K562 (cell line): Measurements from ENCODE around the gene OBP2A. TPM values are rescaled to one million over a fixed set of nuclear protein-coding genes. Genes with fewer than 3 reads are reported as not detected.

Source experiments
- CHD1 ChIP-seq: fragments of 200-600 bp; sonication (generic); IDR thresholded peaks from one replicate; pipeline ENCODE4 v1.6.1; 2012; ENCODE audit warnings: mild to moderate bottlenecking, moderate library complexity, low read length, inconsistent platforms
- CREB1 ChIP-seq, 2 experiments: sonication (generic) in 1 of 2; formaldehyde crosslinking in 1 of 2; IDR thresholded peaks; 2 replicates each; pipeline versions ENCODE4 v1.6.1 to v1.8.0; 2012 to 2022; ENCODE audit warnings: inconsistent platforms in 1 of 2, mild to moderate bottlenecking in 1 of 2, missing genetic modification reagents in 1 of 2, moderate library complexity in 1 of 2
- ETV1 ChIP-seq: fragments of 450-650 bp; conservative IDR thresholded peaks from 2 replicates; pipeline ENCODE4 v1.6.1; 2016; ENCODE audit warnings: missing genetic modification characterization, control low read depth, low read depth, missing compliant biosample characterization
- FOXA3 ChIP-seq, 2 experiments: fragments of 450-650 bp in 1 of 2; sonication (generic) in 1 of 2; formaldehyde crosslinking; IDR thresholded peaks in 1 of 2; conservative IDR thresholded peaks in 1 of 2; 2 replicates each; pipeline versions ENCODE4 v1.4.0 to v1.8.0; 2020 to 2022; ENCODE audit warnings: mild to moderate bottlenecking in 2 of 2, missing genetic modification reagents in 1 of 2
- MLX ChIP-seq, 2 experiments: fragments of 450-650 bp in 1 of 2; sonication (generic) in 1 of 2; formaldehyde crosslinking; conservative IDR thresholded peaks; 2 replicates each; pipeline versions ENCODE4 v1.4.0 to v1.8.1; 2020 to 2022; ENCODE audit warnings: mild to moderate bottlenecking in 1 of 2, missing genetic modification reagents in 1 of 2
- MYC ChIP-seq, 2 experiments: fragments of 250-450 bp in 1 of 2; sonication (Bioruptor Pico) in 1 of 2; IDR thresholded peaks; 2 replicates each; pipeline versions ENCODE4 v1.5.1 to v1.6.1; 2012 to 2021; ENCODE audit warnings: low read depth in 2 of 2, borderline replicate concordance in 1 of 2, improper control_type of control experiment in 1 of 2, low read length in 1 of 2, mild to moderate bottlenecking in 1 of 2, moderate library complexity in 1 of 2
- NCOA1 ChIP-seq: fragments of 450-650 bp; IDR thresholded peaks from 2 replicates; pipeline ENCODE4 v1.6.1; 2016; ENCODE audit warnings: low read depth
- SMARCA5 ChIP-seq: fragments of 450-650 bp; IDR thresholded peaks from 2 replicates; pipeline ENCODE4 v1.6.1; 2016
- TFAP4 ChIP-seq: sonication (generic); formaldehyde crosslinking; IDR thresholded peaks from 2 replicates; pipeline ENCODE4 v1.8.0; 2022; ENCODE audit warnings: missing genetic modification reagents, mild to moderate bottlenecking, moderate library complexity, borderline replicate concordance
- ZNF184 ChIP-seq: sonication (generic); formaldehyde crosslinking; IDR thresholded peaks from 2 replicates; pipeline ENCODE4 v1.5.0; 2020; ENCODE audit warnings: missing genetic modification reagents
- polyA plus RNA-seq, 8 experiments: library from polyadenylated mRNA; depleted of rRNA in 4 of 8; stranded (reverse) in 5 of 8; unstranded in 3 of 8; fragments of >200 nt; fragmentation: Nextera tagmentation in 2 of 8; fragmentation: Illumina TruSeq in 1 of 8; extraction: Ambion mirVana in 2 of 8; extraction: Trizol in 1 of 8; gene quantifications; 2 replicates each; pipeline versions ENCODE4 v1.2.1 to v1.2.3, GENCODE V29; 2011 to 2014; ENCODE audit warnings: inconsistent platforms in 1 of 8, missing spikeins in 1 of 8
- total RNA-seq, 7 experiments: library from RNA; depleted of rRNA in 6 of 7; stranded (reverse); fragments of >200 nt in 6 of 7; fragmentation: Illumina TruSeq in 2 of 7; extraction: Trizol in 2 of 7; gene quantifications; 2 replicates each; pipeline versions ENCODE4 v1.2.1 to v1.2.3, GENCODE V29; 2011 to 2021; ENCODE audit warnings: low replicate concordance in 1 of 7
- TF ChIP-seq, protein P1 (sequence below): fragments of 450-650 bp; formaldehyde crosslinking; IDR thresholded peaks from 2 replicates; pipeline ENCODE4 v1.4.0; 2020; ENCODE audit warnings: mild to moderate bottlenecking, mixed read lengths
- TF ChIP-seq, protein P2 (sequence below), 2 experiments: fragments of 450-650 bp; formaldehyde crosslinking in 1 of 2; IDR thresholded peaks; 2 replicates each; pipeline versions ENCODE4 v1.4.0 to v1.6.1; 2014 to 2020; ENCODE audit warnings: mild to moderate bottlenecking in 2 of 2, borderline replicate concordance in 1 of 2, low read depth in 1 of 2

OBP2A gene
- total and polyA plus RNA-seq, 9 of the 15 experiments (the other 6 are each of a cell fraction or from before 2014, with no cell fraction given) = not detected

DNA sequence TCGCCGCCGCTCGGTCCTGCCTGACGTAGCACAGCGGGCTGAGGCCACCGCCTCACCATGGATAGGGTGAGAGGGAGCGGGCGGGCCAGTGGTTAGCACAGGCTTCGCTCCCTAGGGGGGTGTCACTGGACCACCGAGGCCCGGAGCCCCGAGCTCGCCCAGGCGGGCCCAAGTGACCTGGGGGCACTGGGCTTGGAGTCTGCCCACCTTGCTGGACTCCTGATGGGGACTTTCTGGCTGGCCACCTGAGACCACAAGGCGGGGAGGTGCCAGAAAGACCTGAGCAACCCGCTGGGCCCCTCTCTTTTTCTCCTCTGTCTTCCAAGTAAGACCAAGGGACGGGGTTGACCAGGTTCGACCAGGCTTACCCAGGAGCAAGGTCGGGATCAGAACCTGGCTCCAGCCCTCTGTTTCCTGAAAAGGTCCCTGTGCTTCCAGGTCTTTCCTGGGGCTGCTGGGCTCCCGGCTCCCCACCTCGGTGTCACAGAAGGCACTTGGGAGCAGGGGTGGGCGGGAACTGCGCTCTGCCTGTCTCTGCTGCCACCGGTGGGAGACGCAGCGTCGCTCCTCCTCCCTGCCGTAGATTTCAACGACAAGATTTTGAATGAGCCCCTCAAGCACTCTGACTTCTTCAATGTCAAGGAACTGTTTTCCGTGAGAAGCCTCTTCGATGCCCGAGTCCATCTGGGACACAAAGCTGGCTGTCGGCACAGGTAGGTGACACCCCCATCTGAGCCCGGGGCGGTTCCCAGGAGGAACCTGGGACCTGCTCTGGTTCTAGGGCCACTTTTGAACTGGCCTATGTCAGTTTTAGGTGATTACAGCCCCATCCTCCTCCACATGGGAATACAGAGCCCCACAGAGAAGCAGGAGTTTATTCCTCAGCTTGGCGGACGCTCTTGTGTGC is 44.4 kb upstream of the OBP2A start (continued):
- no peak for TF ChIP-seq SMARCA5
- no peak for TF ChIP-seq NCOA1
- no peak; the same call in 1 of the 2 replicates for TF ChIP-seq CREB1 (IDR thresholded peaks at IDR 0.05)
- no peak for TF ChIP-seq CREB1 (CRISPR knock-in tag; IDR thresholded peaks at IDR 0.05)
- TF ChIP-seq, protein P1, sequence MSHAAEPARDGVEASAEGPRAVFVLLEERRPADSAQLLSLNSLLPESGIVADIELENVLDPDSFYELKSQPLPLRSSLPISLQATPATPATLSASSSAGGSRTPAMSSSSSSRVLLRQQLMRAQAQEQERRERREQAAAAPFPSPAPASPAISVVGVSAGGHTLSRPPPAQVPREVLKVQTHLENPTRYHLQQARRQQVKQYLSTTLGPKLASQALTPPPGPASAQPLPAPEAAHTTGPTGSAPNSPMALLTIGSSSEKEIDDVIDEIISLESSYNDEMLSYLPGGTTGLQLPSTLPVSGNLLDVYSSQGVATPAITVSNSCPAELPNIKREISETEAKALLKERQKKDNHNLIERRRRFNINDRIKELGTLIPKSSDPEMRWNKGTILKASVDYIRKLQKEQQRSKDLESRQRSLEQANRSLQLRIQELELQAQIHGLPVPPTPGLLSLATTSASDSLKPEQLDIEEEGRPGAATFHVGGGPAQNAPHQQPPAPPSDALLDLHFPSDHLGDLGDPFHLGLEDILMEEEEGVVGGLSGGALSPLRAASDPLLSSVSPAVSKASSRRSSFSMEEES = no peak
- peak; percentile 33; the same call in 1 of the 2 replicates for TF ChIP-seq ETV1
- TF ChIP-seq, protein P2, sequence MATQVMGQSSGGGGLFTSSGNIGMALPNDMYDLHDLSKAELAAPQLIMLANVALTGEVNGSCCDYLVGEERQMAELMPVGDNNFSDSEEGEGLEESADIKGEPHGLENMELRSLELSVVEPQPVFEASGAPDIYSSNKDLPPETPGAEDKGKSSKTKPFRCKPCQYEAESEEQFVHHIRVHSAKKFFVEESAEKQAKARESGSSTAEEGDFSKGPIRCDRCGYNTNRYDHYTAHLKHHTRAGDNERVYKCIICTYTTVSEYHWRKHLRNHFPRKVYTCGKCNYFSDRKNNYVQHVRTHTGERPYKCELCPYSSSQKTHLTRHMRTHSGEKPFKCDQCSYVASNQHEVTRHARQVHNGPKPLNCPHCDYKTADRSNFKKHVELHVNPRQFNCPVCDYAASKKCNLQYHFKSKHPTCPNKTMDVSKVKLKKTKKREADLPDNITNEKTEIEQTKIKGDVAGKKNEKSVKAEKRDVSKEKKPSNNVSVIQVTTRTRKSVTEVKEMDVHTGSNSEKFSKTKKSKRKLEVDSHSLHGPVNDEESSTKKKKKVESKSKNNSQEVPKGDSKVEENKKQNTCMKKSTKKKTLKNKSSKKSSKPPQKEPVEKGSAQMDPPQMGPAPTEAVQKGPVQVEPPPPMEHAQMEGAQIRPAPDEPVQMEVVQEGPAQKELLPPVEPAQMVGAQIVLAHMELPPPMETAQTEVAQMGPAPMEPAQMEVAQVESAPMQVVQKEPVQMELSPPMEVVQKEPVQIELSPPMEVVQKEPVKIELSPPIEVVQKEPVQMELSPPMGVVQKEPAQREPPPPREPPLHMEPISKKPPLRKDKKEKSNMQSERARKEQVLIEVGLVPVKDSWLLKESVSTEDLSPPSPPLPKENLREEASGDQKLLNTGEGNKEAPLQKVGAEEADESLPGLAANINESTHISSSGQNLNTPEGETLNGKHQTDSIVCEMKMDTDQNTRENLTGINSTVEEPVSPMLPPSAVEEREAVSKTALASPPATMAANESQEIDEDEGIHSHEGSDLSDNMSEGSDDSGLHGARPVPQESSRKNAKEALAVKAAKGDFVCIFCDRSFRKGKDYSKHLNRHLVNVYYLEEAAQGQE (IDR thresholded peaks at IDR 0.05; ENCODE audit: borderline replicate concordance) = 0 out of 2 replicates have a peak, but pooled peaks have one; percentile 10
- TF ChIP-seq, protein P2 (CRISPR knock-in tag; IDR thresholded peaks at IDR 0.05; ENCODE audit: low read depth) = no peak
- peak; percentile 47; the same call in 1 of the 2 replicates for TF ChIP-seq TFAP4 (CRISPR knock-in tag)
- peak in 1 of 2 experiments; percentile 2; a peak in 1 of 4 replicates for TF ChIP-seq FOXA3 (CRISPR knock-in tag; conservative IDR thresholded peaks at IDR 0.05 in 1 of 2, IDR thresholded peaks at IDR 0.05 in 1 of 2)
- TF ChIP-seq CHD1 = peak; percentile 34
- no peak for TF ChIP-seq MYC (IDR thresholded peaks at IDR 0.05; ENCODE audit: low read depth, low read length)
- 0 out of 2 replicates have a peak, but pooled peaks have one; percentile 3 for TF ChIP-seq MYC (CRISPR knock-in tag; IDR thresholded peaks at IDR 0.05; ENCODE audit: borderline replicate concordance, low read depth)
- no peak for TF ChIP-seq ZNF184 (CRISPR knock-in tag)
- no peak for TF ChIP-seq MLX (CRISPR knock-in tag; conservative IDR thresholded peaks at IDR 0.05)
